ENCODE data around the gene CCDC142. TPM values are rescaled to one million over a fixed set of nuclear protein-coding genes. Genes with fewer than 3 reads are reported as not detected.

The CCDC142 gene
- total and polyA plus RNA-seq, 4 donors = 5.1 to 28.3 (median 10.8) TPM

DNA sequence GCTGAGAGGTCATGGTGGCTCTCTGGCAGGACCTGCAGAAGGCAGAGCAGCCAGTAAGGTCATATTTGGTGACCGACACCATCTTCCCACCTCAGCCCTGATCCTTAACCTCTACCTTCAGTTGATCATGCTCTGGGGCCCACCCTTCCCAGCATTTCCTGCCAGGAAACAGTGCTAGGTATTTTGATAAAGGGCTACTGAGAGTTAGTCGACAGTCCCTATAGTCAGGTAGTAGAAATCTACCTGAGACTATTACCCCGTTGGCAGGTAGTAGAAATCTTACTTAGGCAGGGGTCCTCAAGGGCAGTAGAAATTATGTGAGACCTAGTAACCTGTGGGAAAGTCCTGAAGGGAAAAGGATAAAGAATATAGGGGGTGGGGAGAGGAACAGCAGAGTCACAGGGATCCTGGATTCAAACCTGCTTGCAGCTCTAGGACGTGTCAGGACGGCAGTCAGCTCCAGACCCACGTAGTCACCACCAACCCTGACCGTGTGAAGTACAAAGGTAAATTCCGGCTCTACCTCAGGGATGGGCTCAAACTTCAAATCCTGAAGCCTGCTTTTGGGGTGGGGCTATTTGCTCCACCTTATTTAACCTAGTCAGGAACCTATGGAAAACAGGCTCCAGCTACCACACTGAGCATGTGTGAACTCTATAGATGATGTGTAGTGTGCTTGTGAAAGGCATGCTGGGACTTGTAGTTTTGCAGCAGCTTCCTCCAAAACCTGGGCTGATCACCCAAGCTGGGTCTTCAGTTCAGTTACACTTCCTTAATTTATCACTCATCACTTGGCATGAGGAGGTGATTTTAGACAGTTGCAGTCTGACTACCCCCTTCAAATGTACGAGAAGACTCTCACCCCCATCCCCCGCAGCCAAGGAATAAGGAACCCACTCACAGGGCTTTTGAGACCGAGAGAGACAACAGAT, 43.2 kb upstream of the CCDC142 start, which contains the start of gene DQX1 (continued):
- no peak for TF ChIP-seq GABPA (IDR thresholded peaks at IDR 0.05 in 1 of 2, conservative IDR thresholded peaks at IDR 0.05 in 1 of 2)

DNA sequence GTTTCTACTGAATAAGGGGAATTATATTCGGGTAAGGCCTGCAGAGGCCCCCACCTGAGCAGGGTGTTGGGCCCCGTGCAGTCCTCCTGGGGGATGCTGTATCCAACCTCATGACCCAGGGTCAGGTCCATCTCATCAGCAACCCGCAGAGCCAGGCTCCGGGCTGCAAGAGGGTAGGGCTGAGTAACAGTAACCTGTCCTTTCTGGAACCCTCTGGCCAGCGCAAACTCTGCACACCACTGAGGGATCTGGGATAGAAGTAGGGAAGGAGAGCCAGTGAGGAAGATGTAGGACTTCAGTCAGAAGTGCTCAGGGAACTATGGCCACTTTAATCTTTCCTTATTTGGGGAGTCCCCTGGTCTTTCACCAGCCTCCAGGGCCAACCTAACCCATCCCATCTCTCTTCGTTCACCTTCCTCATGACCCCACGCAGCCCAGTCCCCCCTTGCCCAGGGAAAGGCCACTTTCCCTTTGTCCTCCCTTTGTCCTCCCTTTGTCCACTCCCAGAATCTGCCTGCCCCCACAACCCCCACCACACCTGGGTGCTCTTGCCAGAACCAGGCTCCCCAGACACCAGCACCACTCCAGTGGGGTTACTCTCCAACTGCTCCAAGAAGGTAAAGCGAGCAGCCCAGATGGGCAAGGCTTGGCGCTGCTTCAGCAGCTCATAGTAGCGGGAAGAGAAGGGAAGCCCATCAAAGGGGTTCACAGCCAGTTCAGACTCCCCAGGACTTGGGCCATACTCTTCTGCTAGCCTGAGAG, 42.3 kb upstream of the CCDC142 start:
- no peak for TF ChIP-seq JUND (IDR thresholded peaks at IDR 0.05)
- TF ChIP-seq, protein P1, sequence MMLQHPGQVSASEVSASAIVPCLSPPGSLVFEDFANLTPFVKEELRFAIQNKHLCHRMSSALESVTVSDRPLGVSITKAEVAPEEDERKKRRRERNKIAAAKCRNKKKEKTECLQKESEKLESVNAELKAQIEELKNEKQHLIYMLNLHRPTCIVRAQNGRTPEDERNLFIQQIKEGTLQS (IDR thresholded peaks at IDR 0.05) = no peak
- TF ChIP-seq FOXA1 (IDR thresholded peaks at IDR 0.05) = no peak
- H3K9ac ChIP-seq (ENCODE audit: low read depth in 1 of 2, low read length in 2 of 2) = no peak overlapping the region

DNA sequence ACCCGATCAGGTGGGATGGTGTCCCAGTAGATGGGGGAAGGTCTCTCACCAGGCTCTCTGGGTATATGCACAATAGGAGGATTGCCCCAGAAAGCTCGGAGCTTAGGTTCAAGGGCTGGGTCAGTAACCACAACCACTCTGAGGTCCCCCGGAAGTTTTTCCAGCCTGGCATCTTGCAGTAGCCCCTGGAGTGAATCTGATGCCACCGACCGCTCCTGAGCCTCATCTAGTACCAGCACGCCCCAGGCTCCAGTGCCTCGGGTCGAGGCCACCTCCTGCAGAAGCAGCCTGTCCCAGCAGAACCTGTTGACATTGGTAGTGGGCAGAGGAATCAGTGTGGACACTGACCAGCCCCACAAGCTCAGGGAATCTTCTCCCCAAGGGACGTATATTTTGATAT, 41.2 kb upstream of the CCDC142 start:
- Histone ChIP-seq H3K9ac (ENCODE audit: low read depth in 1 of 2, low read length in 2 of 2) (no peak overlapping the region), H3K36me3 (ENCODE audit: control insufficient read depth in 4 of 4, insufficient read depth in 3 of 4, low read depth in 1 of 4, low read length in 3 of 4) (peaks cover 9 to 20% (median 17%) of the 10 kb centered on the region in 4 donors), H3K4me3 (ENCODE audit: low read depth in 1 of 3, low read length in 3 of 3) (no peak overlapping the region), H3K9me3 (ENCODE audit: control insufficient read depth in 4 of 4, low read length in 3 of 4) (no peaks in the 10 kb centered on the region), H3K27me3 (ENCODE audit: control insufficient read depth in 4 of 4, insufficient read depth in 4 of 4, low read length in 3 of 4) (peaks cover 0 to 3% (median 0%) of the 10 kb centered on the region in 4 donors), H3K4me1 (ENCODE audit: control insufficient read depth in 4 of 4, insufficient read depth in 4 of 4, low read length in 3 of 4) (peaks cover 6 to 14% (median 11%) of the 10 kb centered on the region in 4 donors), H3K27ac (ENCODE audit: low read depth in 1 of 2, low read length in 2 of 2) (no peak overlapping the region)
- TF ChIP-seq GABPA (IDR thresholded peaks at IDR 0.05 in 1 of 2, conservative IDR thresholded peaks at IDR 0.05 in 1 of 2) (no peak), EGR1 (IDR thresholded peaks at IDR 0.05; ENCODE audit: low read depth in 2 of 2) (no peak), YY1 (IDR thresholded peaks at IDR 0.05) (no peak), TAF1 (conservative IDR thresholded peaks at IDR 0.05) (no peak), NR2F2 (IDR thresholded peaks at IDR 0.05) (no peak), HNF4G (IDR thresholded peaks at IDR 0.05) (no peak), FOXA2 (IDR thresholded peaks at IDR 0.05) (no peak), SP1 (IDR thresholded peaks at IDR 0.05) (no peak), RAD21 (IDR thresholded peaks at IDR 0.05) (no peak), JUND (IDR thresholded peaks at IDR 0.05) (no peak)
- TF ChIP-seq, protein P2, sequence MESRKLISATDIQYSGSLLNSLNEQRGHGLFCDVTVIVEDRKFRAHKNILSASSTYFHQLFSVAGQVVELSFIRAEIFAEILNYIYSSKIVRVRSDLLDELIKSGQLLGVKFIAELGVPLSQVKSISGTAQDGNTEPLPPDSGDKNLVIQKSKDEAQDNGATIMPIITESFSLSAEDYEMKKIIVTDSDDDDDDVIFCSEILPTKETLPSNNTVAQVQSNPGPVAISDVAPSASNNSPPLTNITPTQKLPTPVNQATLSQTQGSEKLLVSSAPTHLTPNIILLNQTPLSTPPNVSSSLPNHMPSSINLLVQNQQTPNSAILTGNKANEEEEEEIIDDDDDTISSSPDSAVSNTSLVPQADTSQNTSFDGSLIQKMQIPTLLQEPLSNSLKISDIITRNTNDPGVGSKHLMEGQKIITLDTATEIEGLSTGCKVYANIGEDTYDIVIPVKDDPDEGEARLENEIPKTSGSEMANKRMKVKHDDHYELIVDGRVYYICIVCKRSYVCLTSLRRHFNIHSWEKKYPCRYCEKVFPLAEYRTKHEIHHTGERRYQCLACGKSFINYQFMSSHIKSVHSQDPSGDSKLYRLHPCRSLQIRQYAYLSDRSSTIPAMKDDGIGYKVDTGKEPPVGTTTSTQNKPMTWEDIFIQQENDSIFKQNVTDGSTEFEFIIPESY (IDR thresholded peaks at IDR 0.05) = no peak
- TF ChIP-seq, protein P3, sequence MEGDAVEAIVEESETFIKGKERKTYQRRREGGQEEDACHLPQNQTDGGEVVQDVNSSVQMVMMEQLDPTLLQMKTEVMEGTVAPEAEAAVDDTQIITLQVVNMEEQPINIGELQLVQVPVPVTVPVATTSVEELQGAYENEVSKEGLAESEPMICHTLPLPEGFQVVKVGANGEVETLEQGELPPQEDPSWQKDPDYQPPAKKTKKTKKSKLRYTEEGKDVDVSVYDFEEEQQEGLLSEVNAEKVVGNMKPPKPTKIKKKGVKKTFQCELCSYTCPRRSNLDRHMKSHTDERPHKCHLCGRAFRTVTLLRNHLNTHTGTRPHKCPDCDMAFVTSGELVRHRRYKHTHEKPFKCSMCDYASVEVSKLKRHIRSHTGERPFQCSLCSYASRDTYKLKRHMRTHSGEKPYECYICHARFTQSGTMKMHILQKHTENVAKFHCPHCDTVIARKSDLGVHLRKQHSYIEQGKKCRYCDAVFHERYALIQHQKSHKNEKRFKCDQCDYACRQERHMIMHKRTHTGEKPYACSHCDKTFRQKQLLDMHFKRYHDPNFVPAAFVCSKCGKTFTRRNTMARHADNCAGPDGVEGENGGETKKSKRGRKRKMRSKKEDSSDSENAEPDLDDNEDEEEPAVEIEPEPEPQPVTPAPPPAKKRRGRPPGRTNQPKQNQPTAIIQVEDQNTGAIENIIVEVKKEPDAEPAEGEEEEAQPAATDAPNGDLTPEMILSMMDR (IDR thresholded peaks at IDR 0.05; ENCODE audit: low read depth, low read length, missing input control) = no peak
- no peak for DNase-seq (ENCODE audit: low spot score)
- 89% methylated on average over 9 of the region's 9 CpGs for WGBS

More for the DNA sequence above, 42.3 kb upstream of the CCDC142 start:
- peaks cover 0 to 1% (median 0%) of the 10 kb centered on the region in 4 donors for H3K27me3 ChIP-seq (ENCODE audit: control insufficient read depth in 4 of 4, insufficient read depth in 4 of 4, low read length in 3 of 4)
- 95% methylated on average over 10 of the region's 10 CpGs for WGBS
- peaks cover 6 to 16% (median 11%) of the 10 kb centered on the region in 4 donors for H3K4me1 ChIP-seq (ENCODE audit: control insufficient read depth in 4 of 4, insufficient read depth in 4 of 4, low read length in 3 of 4)
- DNase-seq (ENCODE audit: low spot score) = no peak
- no peak overlapping the region for H3K4me3 ChIP-seq (ENCODE audit: low read depth in 1 of 3, low read length in 3 of 3)
- H3K27ac ChIP-seq (ENCODE audit: low read depth in 1 of 2, low read length in 2 of 2) = no peak overlapping the region
- H3K36me3 ChIP-seq (ENCODE audit: control insufficient read depth in 4 of 4, insufficient read depth in 3 of 4, low read depth in 1 of 4, low read length in 3 of 4) = peaks cover 9 to 20% (median 17%) of the 10 kb centered on the region in 4 donors
- H3K9me3 ChIP-seq (ENCODE audit: control insufficient read depth in 4 of 4, low read length in 3 of 4) = no peaks in the 10 kb centered on the region

Measured in liver (tissue), 9 donors.